ENCODE data around the gene KLF16. TPM values are rescaled to one million over a fixed set of nuclear protein-coding genes. Genes with fewer than 3 reads are reported as not detected.

KLF16 gene
- polyA plus RNA-seq, 3 donors, result 0.51 to 23.3 (median 0.67) TPM

- Histone ChIP-seq H3K4me1 (ENCODE audit: control insufficient read depth in 1 of 2, insufficient read depth in 2 of 2, low read length in 2 of 2) (peaks cover 19 to 26% of the 10 kb centered on the region in 2 donors), H3K36me3 (replicated peaks in 1 of 2; ENCODE audit: control insufficient read depth in 1 of 2, insufficient read depth in 2 of 2, low read length in 2 of 2) (peaks cover 13 to 14% of the 10 kb centered on the region in 2 donors), H4K20me1 (ENCODE audit: insufficient read depth, low read length) (peaks cover 15% of the 10 kb centered on the region), H3K9ac (ENCODE audit: insufficient read depth, low read length, poor library complexity, severe bottlenecking) (no peak overlapping the region), H3K4me2 (replicated peaks; ENCODE audit: extremely low read depth, low read length, poor library complexity, severe bottlenecking) (no peak overlapping the region), H3K4me3 (replicated peaks in 1 of 3; ENCODE audit: low read depth in 2 of 3, low read length in 3 of 3) (no peak overlapping the region), H3K79me2 (ENCODE audit: insufficient read depth, low read length) (no peaks in the 10 kb centered on the region), H3K27ac (ENCODE audit: low read depth in 1 of 2, low read length in 2 of 2) (no peak overlapping the region), H3K27me3 (ENCODE audit: control insufficient read depth in 2 of 2, insufficient read depth in 2 of 2, low read length in 2 of 2) (no peaks in the 10 kb centered on the region), H2AFZ (ENCODE audit: insufficient read depth, low read depth, low read length, poor library complexity, severe bottlenecking) (no peak overlapping the region), H3K9me3 (replicated peaks in 1 of 2; ENCODE audit: control insufficient read depth in 1 of 2, insufficient read depth in 1 of 2, low read length in 2 of 2) (no peaks in the 10 kb centered on the region)
- Mint-ChIP-seq H3K27ac (peak overlapping the region in 3 of 7 donors; percentile 14 to 66 (median 63)), H3K27me3 (ENCODE audit: low read depth in 3 of 3) (no peaks in the 10 kb centered on the region), H3K9me3 (no peaks in the 10 kb centered on the region), H3K4me1 (peaks cover 16% of the 10 kb centered on the region), H3K36me3 (peaks cover 13 to 32% of the 10 kb centered on the region in 2 donors), H3K4me3 (peak overlapping the region in 1 of 2 donors; percentile 9)
- no peak for DNase-seq
- TF ChIP-seq, protein P1, sequence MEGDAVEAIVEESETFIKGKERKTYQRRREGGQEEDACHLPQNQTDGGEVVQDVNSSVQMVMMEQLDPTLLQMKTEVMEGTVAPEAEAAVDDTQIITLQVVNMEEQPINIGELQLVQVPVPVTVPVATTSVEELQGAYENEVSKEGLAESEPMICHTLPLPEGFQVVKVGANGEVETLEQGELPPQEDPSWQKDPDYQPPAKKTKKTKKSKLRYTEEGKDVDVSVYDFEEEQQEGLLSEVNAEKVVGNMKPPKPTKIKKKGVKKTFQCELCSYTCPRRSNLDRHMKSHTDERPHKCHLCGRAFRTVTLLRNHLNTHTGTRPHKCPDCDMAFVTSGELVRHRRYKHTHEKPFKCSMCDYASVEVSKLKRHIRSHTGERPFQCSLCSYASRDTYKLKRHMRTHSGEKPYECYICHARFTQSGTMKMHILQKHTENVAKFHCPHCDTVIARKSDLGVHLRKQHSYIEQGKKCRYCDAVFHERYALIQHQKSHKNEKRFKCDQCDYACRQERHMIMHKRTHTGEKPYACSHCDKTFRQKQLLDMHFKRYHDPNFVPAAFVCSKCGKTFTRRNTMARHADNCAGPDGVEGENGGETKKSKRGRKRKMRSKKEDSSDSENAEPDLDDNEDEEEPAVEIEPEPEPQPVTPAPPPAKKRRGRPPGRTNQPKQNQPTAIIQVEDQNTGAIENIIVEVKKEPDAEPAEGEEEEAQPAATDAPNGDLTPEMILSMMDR (IDR thresholded peaks at IDR 0.05), result no peak
- WGBS (ENCODE audit: insufficient coverage), result 97% methylated on average over 14 of the region's 19 CpGs
- intact Hi-C loops (cut with micrococcal nuclease), result loop anchor here in 1 of 2 donors (5.0 kb wide), 1 partner anchor 243 kb away; the partner anchor contains the start of gene MEX3D
Measured at GRCh38 chr19:1810439-1811160, 52.8 kb downstream of the KLF16 start.

DNA sequence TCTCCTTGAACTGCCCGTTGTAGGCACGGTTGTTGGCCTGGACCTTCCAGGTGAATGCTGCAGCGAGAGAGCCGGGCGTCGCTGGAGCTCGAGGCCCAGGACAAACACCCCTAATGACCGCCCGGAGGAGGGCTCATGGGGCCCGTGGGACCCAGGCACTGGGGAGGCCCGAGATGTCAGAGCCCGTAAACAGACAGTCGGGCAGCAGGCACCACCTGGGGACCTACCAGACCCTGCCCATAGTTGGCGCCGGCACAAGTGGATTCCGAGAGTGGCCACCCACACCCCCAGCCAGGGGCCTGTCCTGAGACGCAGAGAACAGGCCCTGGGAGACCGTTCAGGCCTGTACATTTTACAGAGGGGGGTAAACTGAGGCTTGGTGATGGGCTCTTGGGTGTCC is 53.7 kb downstream of the KLF16 start:
- no peak overlapping the region for H3K4me2 ChIP-seq (replicated peaks; ENCODE audit: extremely low read depth, low read length, poor library complexity, severe bottlenecking)
- peaks cover 16% of the 10 kb centered on the region for H3K4me1 Mint-ChIP-seq
- H3K9ac ChIP-seq (ENCODE audit: insufficient read depth, low read length, poor library complexity, severe bottlenecking), result no peak overlapping the region
- no peak overlapping the region for H3K4me3 ChIP-seq (replicated peaks in 1 of 3; ENCODE audit: low read depth in 2 of 3, low read length in 3 of 3)
- peaks cover 11 to 16% of the 10 kb centered on the region in 2 donors for H3K36me3 ChIP-seq (replicated peaks in 1 of 2; ENCODE audit: control insufficient read depth in 1 of 2, insufficient read depth in 2 of 2, low read length in 2 of 2)
- no peaks in the 10 kb centered on the region for H3K27me3 Mint-ChIP-seq (ENCODE audit: low read depth in 3 of 3)
- H3K79me2 ChIP-seq (ENCODE audit: insufficient read depth, low read length), result no peaks in the 10 kb centered on the region
- H3K36me3 Mint-ChIP-seq, result peaks cover 14 to 35% of the 10 kb centered on the region in 2 donors
- no peaks in the 10 kb centered on the region for H3K27me3 ChIP-seq (ENCODE audit: control insufficient read depth in 2 of 2, insufficient read depth in 2 of 2, low read length in 2 of 2)
- no peak overlapping the region for H3K27ac ChIP-seq (ENCODE audit: low read depth in 1 of 2, low read length in 2 of 2)
- TF ChIP-seq, protein P1 (IDR thresholded peaks at IDR 0.05), result no peak
- intact Hi-C loops (cut with micrococcal nuclease), result loop anchor here in 1 of 2 donors (5.0 kb wide), 1 partner anchor 242 kb away; the partner anchor contains the start of gene MEX3D
- no peak overlapping the region for H2AFZ ChIP-seq (ENCODE audit: insufficient read depth, low read depth, low read length, poor library complexity, severe bottlenecking)
- H3K9me3 Mint-ChIP-seq, result no peaks in the 10 kb centered on the region
- no peak for DNase-seq
- 98% methylated on average over 12 of the region's 18 CpGs for WGBS (ENCODE audit: insufficient coverage)
- H3K4me3 Mint-ChIP-seq, result no peak overlapping the region
- peaks cover 19 to 26% of the 10 kb centered on the region in 2 donors for H3K4me1 ChIP-seq (ENCODE audit: control insufficient read depth in 1 of 2, insufficient read depth in 2 of 2, low read length in 2 of 2)
- peaks cover 10% of the 10 kb centered on the region for H4K20me1 ChIP-seq (ENCODE audit: insufficient read depth, low read length)
- H3K27ac Mint-ChIP-seq, result no peak overlapping the region
- no peaks in the 10 kb centered on the region for H3K9me3 ChIP-seq (replicated peaks in 1 of 2; ENCODE audit: control insufficient read depth in 1 of 2, insufficient read depth in 1 of 2, low read length in 2 of 2)
